ENCODE measurements around the gene GPAT2. TPM values are rescaled to one million over a fixed set of nuclear protein-coding genes. Genes with fewer than 3 reads are reported as not detected.
"Not testable (repeated sequence)": the region's sequence is repeated elsewhere in the genome, so short reads cannot be mapped to it uniquely, and the experiment has no call there.

The GPAT2 gene
- total RNA-seq, 1 experiment from 2014 or later = 9.1 TPM

DNA sequence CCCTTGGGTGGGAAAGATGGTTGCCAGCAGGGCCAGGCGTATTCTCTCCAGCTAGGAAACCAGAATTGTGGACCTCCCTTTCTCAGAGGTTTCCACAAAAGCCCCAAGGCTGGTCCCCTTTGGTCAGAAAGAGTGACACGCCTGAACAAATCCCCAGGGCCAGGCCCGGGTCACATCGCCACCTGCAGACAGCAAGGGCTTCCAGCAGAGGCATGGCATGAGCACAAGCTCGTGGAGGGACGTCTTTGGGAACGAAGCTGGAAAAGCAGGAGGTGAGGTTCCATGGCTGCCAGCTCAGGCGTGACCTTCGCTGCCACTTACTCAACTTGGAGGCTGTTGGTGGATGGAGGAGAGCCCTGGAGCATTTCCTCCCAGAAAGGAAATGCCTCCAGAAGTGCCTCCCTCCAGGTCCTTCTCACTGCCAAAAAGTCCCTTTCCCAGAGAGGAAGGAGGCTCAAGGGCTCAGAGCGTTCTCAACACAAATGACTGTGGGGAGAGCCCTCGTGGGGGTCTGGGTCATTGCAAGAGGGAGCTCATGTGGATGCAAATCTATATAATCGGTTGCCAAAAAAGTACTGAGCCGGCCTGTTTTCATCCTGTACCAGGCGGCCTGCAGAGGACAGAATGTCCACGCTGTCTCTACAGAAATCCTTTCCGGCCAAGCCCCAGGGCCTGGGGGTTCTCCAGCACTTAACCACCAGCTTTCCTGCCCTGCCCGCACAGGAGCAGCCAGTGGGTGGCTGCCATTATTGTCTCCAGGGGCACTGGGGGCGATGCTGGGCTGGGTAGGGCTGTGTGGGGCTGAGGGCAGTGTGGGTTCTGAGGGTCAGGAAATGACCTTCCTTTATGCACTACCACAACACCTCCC lies 14.6 kb upstream of the GPAT2 start:
- CTCF ChIA-PET, DNase-seq: not testable (repeated sequence)

DNA sequence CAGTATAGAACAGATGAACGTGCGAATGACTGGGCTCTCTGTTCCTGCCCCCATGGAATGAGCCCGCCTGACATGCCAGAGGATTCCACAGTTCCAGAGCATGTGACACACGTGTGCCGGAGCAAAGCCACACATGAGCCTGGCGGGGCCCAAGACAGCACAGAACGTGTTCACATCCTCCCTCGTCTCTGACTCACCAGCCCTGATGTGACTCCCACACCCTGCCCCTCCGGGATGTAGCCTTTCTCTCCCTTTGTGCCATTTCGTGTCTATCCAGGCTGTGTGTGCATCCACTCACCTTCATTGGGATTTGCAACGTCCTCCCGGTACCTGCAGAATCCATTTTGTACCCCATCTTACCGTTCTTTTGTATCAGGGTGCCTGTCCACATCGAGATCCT lies 838 bp upstream of the GPAT2 start:
- H3K79me2 ChIP-seq (ENCODE audit: low read depth); H3K4me2 ChIP-seq; H2AFZ ChIP-seq; H3K36me3 ChIP-seq (ENCODE audit: low read depth); CTCF ChIA-PET; H3K9me3 ChIP-seq (ENCODE audit: insufficient read depth, low read depth); H4K20me1 ChIP-seq (ENCODE audit: insufficient read depth); H3F3A ChIP-seq (ENCODE audit: insufficient read depth, low read depth); H3K27me3 ChIP-seq (ENCODE audit: insufficient read depth, low read depth); H3K27ac ChIP-seq; DNase-seq; H3K9me2 ChIP-seq (ENCODE audit: insufficient read depth); intact Hi-C loops (cut with micrococcal nuclease; ENCODE audit: unreplicated experiment); H3K4me3 ChIP-seq; H3K4me1 ChIP-seq (replicated peaks; ENCODE audit: insufficient read depth); BruUV-seq (replicated peaks); POLR2A ChIA-PET (ENCODE audit: unreplicated experiment): not testable (repeated sequence)

More for the DNA sequence above, 14.6 kb upstream of the GPAT2 start:
- POLR2A ChIA-PET (ENCODE audit: unreplicated experiment); H3K4me3 ChIP-seq; H3K27ac ChIP-seq; H3K79me2 ChIP-seq (ENCODE audit: low read depth); H3K36me3 ChIP-seq (ENCODE audit: low read depth); H3K4me2 ChIP-seq; H2AFZ ChIP-seq; H3K4me1 ChIP-seq (replicated peaks; ENCODE audit: insufficient read depth); BruUV-seq (replicated peaks); H3K9me3 ChIP-seq (ENCODE audit: insufficient read depth, low read depth); H3K9me2 ChIP-seq (ENCODE audit: insufficient read depth); H4K20me1 ChIP-seq (ENCODE audit: insufficient read depth); H3F3A ChIP-seq (ENCODE audit: insufficient read depth, low read depth); H3K27me3 ChIP-seq (ENCODE audit: insufficient read depth, low read depth); intact Hi-C loops (cut with micrococcal nuclease; ENCODE audit: unreplicated experiment): not testable (repeated sequence)

DNA sequence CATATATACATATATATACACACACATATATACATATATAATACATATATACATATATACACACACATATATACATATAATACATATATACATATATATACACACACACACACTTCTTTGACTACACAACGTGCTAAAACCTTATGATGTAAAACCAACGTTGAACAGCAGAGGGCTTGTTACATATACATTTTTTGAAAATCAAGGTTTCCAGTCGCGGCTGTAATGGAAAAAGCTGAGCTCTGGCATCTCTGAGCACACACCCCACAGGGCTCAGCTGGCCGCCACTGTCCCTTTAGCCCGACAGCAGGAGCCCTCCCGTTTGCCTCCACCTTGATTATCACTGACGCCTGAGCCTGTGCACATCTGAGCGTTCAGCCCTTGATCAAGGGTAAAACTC lies 719 bp downstream of the GPAT2 start:
- H3K9me2 ChIP-seq (ENCODE audit: insufficient read depth); H3K4me1 ChIP-seq (replicated peaks; ENCODE audit: insufficient read depth); intact Hi-C loops (cut with micrococcal nuclease; ENCODE audit: unreplicated experiment); H3K27me3 ChIP-seq (ENCODE audit: insufficient read depth, low read depth); H2AFZ ChIP-seq; H3K4me2 ChIP-seq; H3K79me2 ChIP-seq (ENCODE audit: low read depth); POLR2A ChIA-PET (ENCODE audit: unreplicated experiment); H3K27ac ChIP-seq; DNase-seq; CTCF ChIA-PET; H3K36me3 ChIP-seq (ENCODE audit: low read depth); H3K4me3 ChIP-seq; BruUV-seq (replicated peaks); H4K20me1 ChIP-seq (ENCODE audit: insufficient read depth); H3K9me3 ChIP-seq (ENCODE audit: insufficient read depth, low read depth); H3F3A ChIP-seq (ENCODE audit: insufficient read depth, low read depth): not testable (repeated sequence)

DNA sequence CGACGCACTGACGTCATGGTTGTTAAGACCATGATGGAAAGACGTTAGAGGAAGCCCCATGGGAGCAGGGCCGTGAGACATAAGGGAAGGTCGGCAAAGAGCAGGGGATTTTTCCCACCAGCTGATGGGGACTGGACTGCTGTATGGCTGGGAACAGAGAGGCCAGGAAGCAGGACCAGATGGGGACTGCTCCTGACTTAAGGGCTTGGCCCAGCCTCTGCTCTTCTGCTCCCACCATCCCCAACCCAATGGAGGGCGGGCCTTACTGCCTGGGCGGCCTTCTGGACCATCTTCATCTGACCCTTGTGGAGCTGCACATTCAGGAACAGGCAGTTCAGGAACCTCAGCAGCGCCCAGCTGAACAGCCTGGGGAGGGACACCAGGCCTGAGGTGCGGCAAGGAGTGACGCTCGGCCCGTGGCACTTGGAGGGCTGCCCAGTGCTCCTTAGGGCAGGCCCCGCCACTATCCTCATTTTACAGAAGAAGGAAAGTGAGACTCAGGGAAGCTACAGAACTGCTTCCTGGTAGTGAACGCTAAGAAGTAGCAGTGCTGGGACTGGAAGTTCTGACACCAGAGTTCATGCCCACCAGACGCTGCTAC lies 6.9 kb downstream of the GPAT2 start:
- H3K9me2 ChIP-seq (ENCODE audit: insufficient read depth); H3K4me2 ChIP-seq; H3K4me3 ChIP-seq; H4K20me1 ChIP-seq (ENCODE audit: insufficient read depth); DNase-seq; H3K4me1 ChIP-seq (replicated peaks; ENCODE audit: insufficient read depth); POLR2A ChIA-PET (ENCODE audit: unreplicated experiment); H3K79me2 ChIP-seq (ENCODE audit: low read depth); BruUV-seq (replicated peaks); H3K36me3 ChIP-seq (ENCODE audit: low read depth); H3K27ac ChIP-seq; H3K27me3 ChIP-seq (ENCODE audit: insufficient read depth, low read depth); H2AFZ ChIP-seq; H3F3A ChIP-seq (ENCODE audit: insufficient read depth, low read depth); intact Hi-C loops (cut with micrococcal nuclease; ENCODE audit: unreplicated experiment); CTCF ChIA-PET; H3K9me3 ChIP-seq (ENCODE audit: insufficient read depth, low read depth): not testable (repeated sequence)

DNA sequence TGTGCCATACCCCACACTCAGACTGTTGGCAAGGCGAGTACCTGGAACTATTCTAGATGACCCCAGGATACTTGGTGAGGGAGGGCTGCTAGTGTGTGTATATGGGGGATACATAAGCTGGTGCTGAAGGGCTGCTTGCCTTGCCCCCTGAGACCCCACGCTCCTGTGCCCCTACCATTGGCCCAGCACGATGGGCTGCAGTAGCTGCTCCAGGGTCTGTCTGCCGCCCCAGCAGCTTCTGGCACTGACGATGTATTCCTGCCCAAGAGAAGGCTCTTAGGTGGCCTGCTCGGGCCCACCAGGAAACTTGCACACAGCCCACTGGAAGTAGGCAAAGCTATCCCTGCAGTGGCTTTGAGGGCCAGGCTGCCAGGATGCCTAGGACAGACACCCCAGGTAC lies 9.0 kb downstream of the GPAT2 start:
- H3K4me1 ChIP-seq (replicated peaks; ENCODE audit: insufficient read depth); H4K20me1 ChIP-seq (ENCODE audit: insufficient read depth); POLR2A ChIA-PET (ENCODE audit: unreplicated experiment); H2AFZ ChIP-seq; DNase-seq; CTCF ChIA-PET; H3K79me2 ChIP-seq (ENCODE audit: low read depth); H3K9me3 ChIP-seq (ENCODE audit: insufficient read depth, low read depth); H3F3A ChIP-seq (ENCODE audit: insufficient read depth, low read depth); H3K27me3 ChIP-seq (ENCODE audit: insufficient read depth, low read depth); H3K4me2 ChIP-seq; H3K9me2 ChIP-seq (ENCODE audit: insufficient read depth); H3K27ac ChIP-seq; H3K4me3 ChIP-seq; H3K36me3 ChIP-seq (ENCODE audit: low read depth); intact Hi-C loops (cut with micrococcal nuclease; ENCODE audit: unreplicated experiment): not testable (repeated sequence)
- TSS peak; percentile 14 for BruUV-seq (replicated peaks)
